HUDEP-2 (cell line): ENCODE data around the gene DPF1.

Experiments used
- DNase-seq, 76 experiments: peaks; one replicate each; lab custom pipeline; 2025; ENCODE audit not compliant: unreplicated experiment in 76 of 76; lab: John Stamatoyannopoulos, UW

DPF1 gene

GRCh38 chr19:38221919-38222830 is 1.8 kb downstream of the DPF1 start:
- no peak for DNase-seq

GRCh38 chr19:38221421-38221820 is 2.6 kb downstream of the DPF1 start:
- DNase-seq: no peak

DNA sequence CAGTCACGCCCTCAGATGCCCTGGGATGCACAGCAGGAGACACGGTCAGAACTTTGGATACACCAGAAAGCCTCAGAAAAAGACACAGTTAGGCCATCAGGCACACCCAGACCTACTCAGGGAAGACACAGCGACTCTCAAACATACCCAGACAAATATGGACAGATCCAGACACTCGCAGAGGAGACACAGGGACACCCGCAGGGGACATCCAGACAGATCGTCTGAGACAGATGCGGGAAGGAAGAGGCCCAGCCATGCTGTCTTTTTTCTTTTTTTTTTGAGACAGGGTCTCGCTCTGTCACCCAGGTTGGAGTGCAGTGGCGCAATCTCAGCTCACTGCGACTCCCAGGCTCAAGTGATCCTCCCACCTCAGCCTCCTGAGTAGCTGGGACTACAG is 4.8 kb downstream of the DPF1 start:
- no peak for DNase-seq

- DNase-seq: no peak
Observed at GRCh38 chr19:38218204-38218603, 5.8 kb downstream of the DPF1 start.

GRCh38 chr19:38216785-38217641 is 7.0 kb downstream of the DPF1 start:
- no peak for DNase-seq

- peak in 4 of 76 experiments; percentile 8 to 21 (median 14) for DNase-seq
Observed at GRCh38 chr19:38213911-38214625, 10.0 kb downstream of the DPF1 start.

GRCh38 chr19:38213469-38213868 is 10.6 kb downstream of the DPF1 start:
- DNase-seq: no peak

GRCh38 chr19:38211766-38212165 is 12.3 kb downstream of the DPF1 start:
- DNase-seq: no peak

GRCh38 chr19:38211151-38211591 is 12.9 kb downstream of the DPF1 start:
- DNase-seq: no peak

- DNase-seq: no peak
Observed at GRCh38 chr19:38210458-38210987, 13.5 kb downstream of the DPF1 start.

- DNase-seq: no peak
Observed at GRCh38 chr19:38209671-38210457, 14.2 kb downstream of the DPF1 start.

GRCh38 chr19:38209152-38209551 is 14.9 kb downstream of the DPF1 start:
- no peak for DNase-seq

GRCh38 chr19:38208571-38208970 is 15.5 kb downstream of the DPF1 start:
- no peak for DNase-seq

DNA sequence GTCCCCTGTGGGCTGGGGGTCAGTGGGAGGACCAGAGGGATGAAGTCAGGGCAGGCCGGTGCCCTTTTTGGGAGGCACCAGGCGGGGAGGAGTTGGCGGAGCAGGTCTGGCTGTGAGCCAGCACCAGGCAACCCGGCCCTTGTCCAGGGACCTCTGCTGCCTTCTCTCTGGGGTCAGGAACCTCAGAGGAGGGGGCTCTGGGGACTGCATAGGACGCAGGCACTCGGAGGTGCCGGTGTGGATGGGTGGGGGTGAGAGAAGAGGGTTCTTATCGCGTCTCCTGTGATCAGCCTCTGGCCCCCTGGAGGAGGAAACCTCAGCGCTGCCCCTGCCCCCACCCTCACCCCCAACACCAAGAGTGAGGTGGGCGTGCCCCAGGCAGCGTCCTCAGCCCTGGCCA is 16.5 kb downstream of the DPF1 start:
- DNase-seq: peak in 11 of 76 experiments; percentile 14 to 43 (median 23)

- DNase-seq: no peak
Observed at GRCh38 chr19:38206928-38207327, 17.1 kb downstream of the DPF1 start.

DNA sequence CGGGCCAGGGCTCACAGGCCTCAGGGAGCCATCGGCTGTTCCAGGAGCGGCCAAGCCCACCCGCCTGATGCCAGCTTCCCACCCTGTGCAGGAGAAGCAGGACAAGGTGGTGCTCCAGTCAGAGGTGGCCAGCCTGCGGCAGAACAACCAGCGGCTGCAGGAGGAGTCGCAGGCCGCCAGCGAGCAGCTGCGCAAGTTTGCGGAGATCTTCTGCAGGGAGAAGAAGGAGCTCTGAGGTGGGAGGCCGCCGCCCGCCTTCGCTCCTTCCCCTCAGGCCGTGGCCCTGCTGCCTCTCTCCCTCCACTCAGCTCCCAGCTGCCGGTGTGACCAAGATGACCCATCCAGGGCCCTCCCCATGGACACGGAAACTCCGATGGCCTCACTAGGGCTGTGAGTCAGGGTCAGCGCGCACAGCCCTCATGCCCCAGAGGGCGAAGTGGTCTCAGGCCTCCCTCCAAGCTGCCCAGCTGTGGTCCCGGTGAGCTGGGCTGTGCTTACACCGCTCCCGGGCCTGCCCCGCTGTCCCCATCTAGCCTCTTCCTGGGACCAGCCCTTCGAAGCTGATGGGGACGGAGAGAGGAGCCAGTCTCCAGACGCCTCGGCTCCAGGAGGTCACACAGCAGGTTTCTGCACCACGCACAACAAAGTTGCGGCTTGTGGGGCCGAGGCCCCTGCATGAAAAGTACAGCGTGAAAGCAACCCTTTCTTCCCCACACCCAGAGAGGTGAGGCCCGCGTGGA is 17.8 kb downstream of the DPF1 start:
- no peak for DNase-seq

DNA sequence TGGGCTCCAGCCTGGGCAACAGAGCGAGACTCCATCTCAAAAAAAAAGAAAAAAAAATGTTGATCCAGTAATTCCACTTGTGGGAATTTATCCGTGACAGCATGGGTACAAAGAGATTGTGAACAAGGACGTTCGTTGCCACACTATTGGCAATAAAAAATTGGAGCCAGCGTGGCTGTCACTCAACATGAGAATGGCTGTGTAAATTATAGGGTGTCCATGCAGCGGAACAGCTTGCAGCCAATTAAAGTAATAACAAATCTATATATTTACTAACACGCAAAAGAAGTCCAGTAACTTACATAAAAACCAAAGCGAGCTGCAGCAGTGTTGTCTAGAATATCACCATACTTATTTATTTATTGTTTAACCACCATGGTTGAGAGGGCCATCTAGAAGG is 19.3 kb downstream of the DPF1 start:
- DNase-seq: no peak

- no peak for DNase-seq
Observed at GRCh38 chr19:38204096-38204495, 19.9 kb downstream of the DPF1 start.

- no peak for DNase-seq
Observed at GRCh38 chr19:38203197-38203596, 20.8 kb downstream of the DPF1 start.
